Cardiac muscle cell (in vitro differentiated cells and primary cell): ENCODE data around the gene ZXDC. TPM values are rescaled to one million over a fixed set of nuclear protein-coding genes. Genes with fewer than 3 reads are reported as not detected.

ENCODE experiments used
- DNase-seq, 2 donors: peaks; one replicate each; pipeline versions ENCODE4 v3.0.0 to v3.0.0-alpha.2; 2010 to 2017; ENCODE audit warnings: low read depth in 1 of 2, low spot score in 1 of 2
- H3K27ac ChIP-seq: fragments of 200-600 bp; sonication (generic); 2 replicates; pipeline ENCODE4 v1.5.1; 2016
- H3K27me3 ChIP-seq: fragments of 200-600 bp; sonication (generic); 2 replicates; pipeline ENCODE4 v1.6.0; 2016; ENCODE audit warnings: control low read depth
- H3K36me3 ChIP-seq: fragments of 200-600 bp; sonication (generic); 2 replicates; pipeline ENCODE4 v1.5.1; 2016; ENCODE audit warnings: control low read depth
- H3K4me1 ChIP-seq: fragments of 200-600 bp; sonication (generic); 2 replicates; pipeline ENCODE4 v1.8.1; 2017; ENCODE audit warnings: low read depth, mild to moderate bottlenecking, mixed run types
- H3K4me3 ChIP-seq: fragments of 200-600 bp; sonication (generic); 2 replicates; pipeline ENCODE4 v1.5.1; 2016; ENCODE audit warnings: mild to moderate bottlenecking
- H3K9me3 ChIP-seq: fragments of 200-600 bp; sonication (generic); 2 replicates; pipeline ENCODE4 v1.5.1; 2017; ENCODE audit warnings: low read depth, mild to moderate bottlenecking, control low read depth
- CTCF ChIP-seq: IDR thresholded peaks from 2 replicates; pipeline ENCODE4 v1.5.1; 2012; ENCODE audit warnings: low read depth, mild to moderate bottlenecking, low read length
- polyA plus RNA-seq: library from polyadenylated mRNA; unstranded; fragments of >200 nt; fragmentation: Nextera tagmentation; extraction: Ambion mirVana; gene quantifications from 2 replicates; pipeline ENCODE4 v1.2.1, GENCODE V29; 2016
- total RNA-seq: library from RNA; depleted of rRNA; stranded (reverse); fragments of >200 nt; gene quantifications from 2 replicates; pipeline ENCODE4 v1.2.3, GENCODE V29; 2016

The ZXDC gene
- total and polyA plus RNA-seq, 2 experiments from 2014 or later: 40.4 to 56.3 TPM

DNA sequence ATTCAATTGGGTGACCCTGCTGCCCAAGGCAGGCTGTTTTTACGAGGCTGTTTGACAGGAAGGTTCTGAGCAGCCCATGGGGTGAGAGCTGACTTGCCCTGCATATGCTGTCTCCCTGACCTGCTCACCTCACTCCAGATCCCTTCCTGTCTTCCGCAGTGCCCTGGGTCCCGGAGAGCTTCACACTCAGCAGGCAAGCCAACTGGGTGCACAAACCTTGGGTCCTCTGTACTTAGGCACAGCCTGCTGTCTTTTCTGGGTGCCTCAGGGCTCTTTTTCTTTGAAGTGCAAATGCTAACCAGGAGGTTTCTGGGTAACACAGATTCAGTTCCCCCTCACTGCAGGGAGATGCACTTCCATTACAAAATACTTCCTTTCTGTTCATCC lies 32.8 kb downstream of the ZXDC start:
- DNase-seq: no peak

DNA sequence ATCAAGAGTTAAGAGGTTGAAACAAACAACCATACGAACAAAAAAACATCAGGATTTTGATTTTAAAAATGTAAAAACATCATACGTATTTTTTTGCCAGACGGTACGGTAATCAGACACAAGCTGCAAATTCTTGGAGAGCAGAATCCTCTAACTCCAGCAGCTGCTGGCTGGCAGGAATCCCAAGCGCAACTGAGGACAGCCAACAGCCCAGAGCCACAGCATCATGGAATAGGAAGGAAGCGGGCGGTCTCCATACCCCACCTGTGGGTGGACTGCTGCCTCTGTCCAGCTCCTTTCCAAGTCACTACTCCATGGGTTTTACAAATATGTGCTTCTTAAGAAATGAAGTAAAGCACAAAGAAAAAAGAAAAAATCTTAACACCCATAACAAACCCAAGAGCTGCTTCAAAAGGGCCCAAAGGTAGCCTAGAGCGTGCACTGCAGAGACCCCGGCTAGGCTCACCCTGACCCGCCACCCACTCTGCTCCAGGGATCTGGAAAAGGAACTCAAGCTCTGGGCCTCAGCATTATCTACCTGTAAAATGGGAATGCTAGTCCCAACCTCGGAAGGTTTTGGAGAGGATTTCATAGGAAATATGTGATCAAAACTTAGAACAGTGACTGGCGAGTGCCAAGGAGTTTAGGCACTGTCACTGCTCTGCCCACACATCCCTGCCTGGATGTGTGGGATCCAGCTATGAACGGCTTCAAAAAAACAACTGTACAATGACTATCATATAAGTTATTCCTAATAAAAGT lies 33.4 kb downstream of the ZXDC start:
- Histone ChIP-seq H3K9me3 (no peaks in the 10 kb centered on the region), H3K27ac (no peak overlapping the region), H3K27me3 (no peaks in the 10 kb centered on the region), H3K36me3 (peaks cover 20% of the 10 kb centered on the region), H3K4me1 (no peaks in the 10 kb centered on the region), H3K4me3 (no peak overlapping the region)
- peak in 1 of 2 donors; percentile 42 for DNase-seq
- TF ChIP-seq CTCF: no peak

More for the DNA sequence above, 32.8 kb downstream of the ZXDC start:
- TF ChIP-seq CTCF: no peak
- no peaks in the 10 kb centered on the region for H3K27me3 ChIP-seq
- peaks cover 18% of the 10 kb centered on the region for H3K36me3 ChIP-seq
- no peaks in the 10 kb centered on the region for H3K9me3 ChIP-seq
- no peak overlapping the region for H3K27ac ChIP-seq
- no peak overlapping the region for H3K4me3 ChIP-seq
- no peaks in the 10 kb centered on the region for H3K4me1 ChIP-seq

DNA sequence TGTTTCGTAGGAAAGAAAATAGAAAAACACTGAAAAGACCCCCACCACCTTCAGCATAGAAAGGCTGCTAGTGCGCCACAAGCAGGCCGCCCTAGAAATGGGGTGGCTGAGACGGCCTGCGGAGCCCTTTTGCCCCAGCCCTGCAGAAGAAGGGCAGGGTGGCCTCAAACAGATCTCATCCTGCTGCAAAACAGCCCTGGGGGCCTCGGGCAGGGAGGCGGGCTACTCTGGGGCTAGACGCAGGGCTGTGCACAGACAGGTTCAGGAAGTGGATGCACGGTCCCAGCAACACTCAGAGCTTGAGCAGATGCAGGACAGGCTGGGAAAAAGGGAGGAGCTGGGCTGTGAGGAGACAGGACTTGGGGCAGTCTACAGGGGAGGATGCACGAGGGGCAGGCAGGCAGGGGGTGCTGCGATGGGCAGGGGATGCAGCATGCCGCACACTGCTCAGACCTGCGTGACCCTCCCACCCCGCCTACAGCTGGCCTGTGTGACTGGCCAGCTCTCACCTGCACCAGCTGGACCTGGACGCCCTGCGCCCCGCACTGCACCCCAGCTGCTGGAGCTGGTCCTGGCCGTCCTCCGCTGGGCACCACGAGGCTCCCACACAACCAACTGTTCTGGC lies 34.3 kb downstream of the ZXDC start:
- no peak overlapping the region for H3K4me3 ChIP-seq
- H3K27ac ChIP-seq: no peak overlapping the region
- no peaks in the 10 kb centered on the region for H3K9me3 ChIP-seq
- H3K4me1 ChIP-seq: no peaks in the 10 kb centered on the region
- H3K36me3 ChIP-seq: peaks cover 23% of the 10 kb centered on the region
- no peak for DNase-seq
- TF ChIP-seq CTCF: no peak
- H3K27me3 ChIP-seq: no peaks in the 10 kb centered on the region

DNA sequence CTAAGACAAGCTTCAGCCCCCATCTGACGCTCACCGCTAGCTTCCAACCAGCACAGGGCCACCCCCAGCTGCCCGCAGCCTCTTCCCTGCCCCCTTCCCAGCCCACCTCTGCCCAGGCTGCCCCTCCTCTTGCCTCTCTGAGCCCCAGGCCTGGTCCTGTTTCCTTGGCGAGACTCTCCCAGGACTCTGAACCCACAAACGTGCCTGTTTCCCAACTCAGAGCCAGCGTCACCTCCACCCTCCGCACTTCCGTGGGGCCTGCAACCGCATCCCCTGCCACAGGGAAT lies 35.0 kb downstream of the ZXDC start:
- Histone ChIP-seq H3K36me3 (peaks cover 23% of the 10 kb centered on the region), H3K27ac (no peak overlapping the region), H3K4me1 (no peaks in the 10 kb centered on the region), H3K4me3 (no peak overlapping the region), H3K9me3 (no peaks in the 10 kb centered on the region), H3K27me3 (no peaks in the 10 kb centered on the region)
- TF ChIP-seq CTCF: no peak
- no peak for DNase-seq

GRCh38 chr3:126439968-126440708 lies 35.6 kb downstream of the ZXDC start:
- no peak overlapping the region for H3K27ac ChIP-seq
- no peaks in the 10 kb centered on the region for H3K4me1 ChIP-seq
- no peak for DNase-seq
- peaks cover 23% of the 10 kb centered on the region for H3K36me3 ChIP-seq
- no peaks in the 10 kb centered on the region for H3K9me3 ChIP-seq
- no peaks in the 10 kb centered on the region for H3K27me3 ChIP-seq
- H3K4me3 ChIP-seq: no peak overlapping the region
- TF ChIP-seq CTCF: no peak
